PC-9 (cell line): Measurements from ENCODE around the gene SGCE. TPM values are rescaled to one million over a fixed set of nuclear protein-coding genes. Genes with fewer than 3 reads are reported as not detected.

ENCODE experiments used
- BruUV-seq: library from RNA; stranded (reverse); fragments of 400-500 nt; replicated peaks from 2 replicates; lab custom pipeline; 2021; lab: Mats Ljungman, UMichigan
- CTCF ChIA-PET: fragments of 300-600 bp; sonication (Branson Sonifier 250); formaldehyde crosslinking; loops from one replicate; lab custom pipeline; 2022; ENCODE audit warnings: antibody characterized with exemption; lab: Charles Lee
- POLR2A ChIA-PET: fragments of 300-600 bp; sonication (Branson Sonifier 250); formaldehyde crosslinking; loops from one replicate; lab custom pipeline; 2022; ENCODE audit warnings: antibody characterized with exemption; ENCODE audit not compliant: unreplicated experiment; lab: Charles Lee
- DNase-seq, 2 experiments: peaks; one replicate each; pipeline versions ENCODE4 v3.0.0 to v3.0.0-alpha.2; 2015 to 2022; ENCODE audit warnings: mixed read lengths in 1 of 2
- H2AFZ ChIP-seq: fragments of 200-600 bp; sonication (generic); 2 replicates; pipeline ENCODE4 v1.8.1; 2017; ENCODE audit warnings: antibody characterized with exemption
- H3F3A ChIP-seq: fragments of 200-600 bp; sonication (generic); 2 replicates; pipeline ENCODE4 v1.8.1; 2017; ENCODE audit warnings: antibody characterized with exemption, mild to moderate bottlenecking, low read depth; ENCODE audit not compliant: insufficient read depth
- H3K27ac ChIP-seq: fragments of 200-600 bp; sonication (generic); 2 replicates; pipeline ENCODE4 v1.6.1; 2016; ENCODE audit warnings: mixed run types
- H3K27me3 ChIP-seq: fragments of 200-600 bp; sonication (generic); 2 replicates; pipeline ENCODE4 v1.6.1; 2016; ENCODE audit warnings: low read depth, mixed run types; ENCODE audit not compliant: insufficient read depth
- H3K36me3 ChIP-seq: fragments of 200-600 bp; sonication (generic); 2 replicates; pipeline ENCODE4 v1.6.1; 2016; ENCODE audit warnings: low read depth, mixed run types
- H3K4me1 ChIP-seq: fragments of 200-600 bp; sonication (generic); replicated peaks from 2 replicates; pipeline ENCODE4 v1.6.1; 2016; ENCODE audit warnings: mixed run types; ENCODE audit not compliant: insufficient read depth
- H3K4me2 ChIP-seq: fragments of 200-600 bp; sonication (generic); 2 replicates; pipeline ENCODE4 v1.6.1; 2017; ENCODE audit warnings: mixed run types
- H3K4me3 ChIP-seq: fragments of 200-600 bp; sonication (generic); 2 replicates; pipeline ENCODE4 v1.6.1; 2016; ENCODE audit warnings: mixed run types
- H3K79me2 ChIP-seq: fragments of 200-600 bp; sonication (generic); 2 replicates; pipeline ENCODE4 v1.6.1; 2017; ENCODE audit warnings: low read depth, mixed run types
- H3K9me2 ChIP-seq: fragments of 200-600 bp; sonication (generic); 2 replicates; pipeline ENCODE4 v1.8.1; 2017; ENCODE audit warnings: mild to moderate bottlenecking; ENCODE audit not compliant: insufficient read depth
- H3K9me3 ChIP-seq: fragments of 200-600 bp; sonication (generic); 2 replicates; pipeline ENCODE4 v1.8.1; 2016; ENCODE audit warnings: low read depth; ENCODE audit not compliant: insufficient read depth
- H4K20me1 ChIP-seq: fragments of 200-600 bp; sonication (generic); 2 replicates; pipeline ENCODE4 v1.8.1; 2017; ENCODE audit not compliant: insufficient read depth
- EZH2 ChIP-seq: fragments of 200-600 bp; sonication (generic); IDR thresholded peaks from 2 replicates; pipeline ENCODE4 v1.8.0; 2017; ENCODE audit warnings: antibody characterized with exemption, low read depth
- intact Hi-C: fragments of 100-400 bp; cut with micrococcal nuclease; formaldehyde crosslinking; loops from one replicate; pipeline ENCODE4 v1.10.0; 2022; ENCODE audit not compliant: unreplicated experiment
- total RNA-seq: library from RNA; stranded (reverse); gene quantifications from 2 replicates; pipeline ENCODE4 v1.2.3, GENCODE V29; 2021
- TF ChIP-seq, protein P1 (sequence below): fragments of 200-600 bp; sonication (generic); conservative IDR thresholded peaks from 2 replicates; pipeline ENCODE4 v1.6.1; 2017; ENCODE audit warnings: mixed run types, antibody characterized with exemption, mild to moderate bottlenecking, moderate library complexity

Gene SGCE
- total RNA-seq, 1 experiment from 2014 or later: 37.7 TPM

DNA sequence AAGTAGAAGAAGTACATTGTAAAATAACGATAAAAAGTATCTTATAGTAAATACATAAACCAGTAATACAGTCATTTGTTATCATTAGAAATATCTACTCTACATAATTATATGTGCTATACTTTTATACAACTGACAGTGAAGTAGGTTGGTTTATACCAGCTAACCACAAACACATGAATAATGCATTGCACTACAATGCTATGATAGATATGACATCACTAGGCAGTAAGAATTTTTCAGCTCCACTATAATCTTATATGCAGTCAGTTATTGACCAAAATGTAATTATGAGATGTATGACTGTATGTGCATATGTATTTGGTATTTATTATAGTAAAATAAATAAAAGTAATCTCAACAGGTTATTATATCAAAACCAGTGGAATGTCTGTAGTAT is 23.4 kb upstream of the SGCE start:
- DNase-seq: no peak
- POLR2A ChIA-PET: no interaction called here
- H3K9me2 ChIP-seq: no peaks in the 10 kb centered on the region
- no peak overlapping the region for H3K4me3 ChIP-seq
- no peaks in the 10 kb centered on the region for H3K9me3 ChIP-seq
- TF ChIP-seq EZH2: no peak
- TF ChIP-seq, protein P1, sequence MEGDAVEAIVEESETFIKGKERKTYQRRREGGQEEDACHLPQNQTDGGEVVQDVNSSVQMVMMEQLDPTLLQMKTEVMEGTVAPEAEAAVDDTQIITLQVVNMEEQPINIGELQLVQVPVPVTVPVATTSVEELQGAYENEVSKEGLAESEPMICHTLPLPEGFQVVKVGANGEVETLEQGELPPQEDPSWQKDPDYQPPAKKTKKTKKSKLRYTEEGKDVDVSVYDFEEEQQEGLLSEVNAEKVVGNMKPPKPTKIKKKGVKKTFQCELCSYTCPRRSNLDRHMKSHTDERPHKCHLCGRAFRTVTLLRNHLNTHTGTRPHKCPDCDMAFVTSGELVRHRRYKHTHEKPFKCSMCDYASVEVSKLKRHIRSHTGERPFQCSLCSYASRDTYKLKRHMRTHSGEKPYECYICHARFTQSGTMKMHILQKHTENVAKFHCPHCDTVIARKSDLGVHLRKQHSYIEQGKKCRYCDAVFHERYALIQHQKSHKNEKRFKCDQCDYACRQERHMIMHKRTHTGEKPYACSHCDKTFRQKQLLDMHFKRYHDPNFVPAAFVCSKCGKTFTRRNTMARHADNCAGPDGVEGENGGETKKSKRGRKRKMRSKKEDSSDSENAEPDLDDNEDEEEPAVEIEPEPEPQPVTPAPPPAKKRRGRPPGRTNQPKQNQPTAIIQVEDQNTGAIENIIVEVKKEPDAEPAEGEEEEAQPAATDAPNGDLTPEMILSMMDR: no peak
- no TSS peak for BruUV-seq
- H4K20me1 ChIP-seq: no peaks in the 10 kb centered on the region
- no peak overlapping the region for H3K4me2 ChIP-seq
- no peaks in the 10 kb centered on the region for H3F3A ChIP-seq
- H3K36me3 ChIP-seq: no peaks in the 10 kb centered on the region
- H3K4me1 ChIP-seq: peaks cover 6% of the 10 kb centered on the region; the same call in 1 of the 2 replicates
- no peaks in the 10 kb centered on the region for H3K79me2 ChIP-seq
- H3K27ac ChIP-seq: no peak overlapping the region
- no peak overlapping the region for H2AFZ ChIP-seq
- H3K27me3 ChIP-seq: no peaks in the 10 kb centered on the region
- intact Hi-C loops: no loop called here
- CTCF ChIA-PET: no interaction called here

DNA sequence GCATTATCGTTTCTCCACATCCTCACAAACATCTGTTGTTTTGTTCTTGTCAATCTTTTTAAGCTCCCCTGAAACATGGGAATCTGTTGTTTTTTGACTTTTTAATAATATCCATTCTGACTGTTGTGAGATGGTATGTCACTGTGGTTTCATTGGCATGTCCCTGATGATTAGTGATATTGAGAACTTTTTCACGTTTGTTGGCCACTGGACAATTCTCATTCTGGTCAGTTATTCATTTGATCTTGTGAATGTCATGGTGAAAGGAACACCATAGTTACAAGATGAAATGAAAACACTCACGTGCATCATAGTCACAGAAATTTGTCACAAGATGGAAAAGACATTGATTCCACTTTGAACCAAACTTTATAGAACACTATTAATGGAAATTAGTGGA is 20.5 kb upstream of the SGCE start:
- Histone ChIP-seq H4K20me1 (no peaks in the 10 kb centered on the region), H3K27me3 (no peaks in the 10 kb centered on the region), H3K9me2 (no peaks in the 10 kb centered on the region), H3K79me2 (no peaks in the 10 kb centered on the region), H3K4me1 (no peaks in the 10 kb centered on the region), H3K4me2 (no peak overlapping the region), H3K36me3 (no peaks in the 10 kb centered on the region), H2AFZ (no peak overlapping the region), H3K27ac (no peak overlapping the region), H3F3A (no peaks in the 10 kb centered on the region), H3K9me3 (no peaks in the 10 kb centered on the region), H3K4me3 (no peak overlapping the region)
- intact Hi-C loops: no loop called here
- no peak for DNase-seq
- CTCF ChIA-PET: interaction anchor here (0.7 kb wide), 1 partner anchor 219 kb away, joined by 4 read pairs; no protein-coding TSS in a partner anchor
- no peak for TF ChIP-seq EZH2
- TF ChIP-seq, protein P1: no peak
- POLR2A ChIA-PET: no interaction called here
- no TSS peak for BruUV-seq

DNA sequence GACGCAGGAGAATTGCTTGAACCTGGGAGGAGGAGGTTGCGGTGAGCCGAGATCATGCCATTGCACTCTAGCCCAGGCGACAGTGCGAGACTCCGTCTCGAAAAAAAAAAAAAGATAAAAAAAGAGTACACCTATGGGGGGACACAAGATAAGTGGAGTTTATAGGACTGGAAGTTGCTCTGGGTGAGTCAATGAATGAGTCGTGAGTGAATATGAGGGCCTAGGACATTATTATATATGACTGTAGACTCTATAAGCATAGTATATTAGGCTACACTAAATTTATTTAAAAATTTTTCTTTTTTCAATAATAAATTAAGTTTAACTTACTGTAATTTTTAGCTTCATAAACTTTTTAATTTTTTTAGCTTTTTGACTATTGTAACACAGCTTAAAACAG is 19.4 kb upstream of the SGCE start:
- intact Hi-C loops: no loop called here
- Histone ChIP-seq H3K4me3 (no peak overlapping the region), H3K9me2 (no peaks in the 10 kb centered on the region), H4K20me1 (no peaks in the 10 kb centered on the region), H3K4me2 (no peak overlapping the region), H3K36me3 (no peaks in the 10 kb centered on the region), H3K4me1 (no peaks in the 10 kb centered on the region), H3F3A (no peaks in the 10 kb centered on the region), H3K9me3 (no peaks in the 10 kb centered on the region), H2AFZ (no peak overlapping the region), H3K27me3 (no peaks in the 10 kb centered on the region), H3K79me2 (no peaks in the 10 kb centered on the region), H3K27ac (no peak overlapping the region)
- no peak for DNase-seq
- ChIA-PET CTCF (no interaction called here), POLR2A (no interaction called here)
- TF ChIP-seq, protein P1: no peak
- TF ChIP-seq EZH2: no peak
- no TSS peak for BruUV-seq
